ENCODE measurements around the gene PSMD3. TPM values are rescaled to one million over a fixed set of nuclear protein-coding genes. Genes with fewer than 3 reads are reported as not detected.
A peak's percentile ranks its signal among the peaks of the same experiment; 100 is the strongest.

Gene PSMD3
- polyA plus RNA-seq, 1 donor (not counting 4 experiments of a cell fraction or from before 2014, with no cell fraction given) = 108 TPM

DNA sequence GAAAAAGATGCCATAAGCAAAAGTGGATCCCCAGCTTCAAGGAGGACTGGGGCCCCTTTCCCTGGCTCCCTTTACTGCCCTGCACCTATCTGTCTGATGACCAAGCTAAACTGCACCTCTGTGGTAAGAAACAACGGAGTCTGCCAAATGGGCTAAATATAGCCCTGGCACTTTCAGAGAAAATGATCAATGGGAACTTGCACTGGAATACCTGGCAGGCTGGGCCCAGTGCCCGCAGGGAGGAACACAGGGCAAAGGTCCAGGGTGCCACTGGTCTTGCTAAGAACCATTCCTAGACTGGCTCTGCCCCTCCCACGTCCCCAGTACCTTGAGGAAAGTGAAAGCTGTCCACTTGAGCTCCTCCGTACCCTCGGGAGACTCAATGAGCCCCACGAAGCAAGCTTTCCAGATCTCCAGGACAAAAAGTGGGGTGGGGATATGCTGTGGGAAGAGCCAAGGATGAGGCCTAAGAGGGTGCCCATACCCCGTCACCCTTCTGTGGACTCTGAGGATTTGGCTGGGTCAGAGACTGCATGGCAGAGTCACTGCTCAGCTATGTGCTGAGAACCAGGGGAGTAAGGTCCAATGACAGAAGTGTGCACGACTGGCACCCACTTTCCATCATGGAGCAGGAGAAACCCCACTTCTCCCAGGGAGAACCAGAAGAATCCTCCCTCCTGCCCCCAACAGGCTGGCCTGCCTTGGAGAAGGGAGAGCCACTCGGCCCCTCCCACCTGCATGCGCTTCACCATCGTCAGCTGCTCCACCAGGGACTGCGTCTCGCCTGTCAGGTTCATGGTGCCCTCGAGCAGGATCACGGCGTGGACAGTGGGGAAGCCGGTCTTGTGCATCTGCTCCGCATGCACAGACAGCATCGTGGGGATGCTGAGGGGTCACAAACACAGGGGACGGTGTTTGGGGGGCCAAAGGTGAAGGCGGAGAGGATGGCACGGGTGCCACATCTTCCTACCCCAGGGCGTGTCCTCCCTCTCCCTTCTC, 52.0 kb downstream of the PSMD3 start:
- Histone ChIP-seq H3K4me1 (ENCODE audit: control insufficient read depth, extremely low read depth, insufficient read depth, low read length) (peaks cover 22% of the 10 kb centered on the region), H3K9me1 (ENCODE audit: control insufficient read depth, extremely low read depth, insufficient read depth, low read length) (no peaks in the 10 kb centered on the region), H3K27ac (ENCODE audit: control insufficient read depth, insufficient read depth, low read length) (peak overlapping the region; percentile 45), H3K4me3 (ENCODE audit: control insufficient read depth in 2 of 3, extremely low read depth in 1 of 3, insufficient read depth in 2 of 3, low read depth in 1 of 3, low read length in 3 of 3) (no peak overlapping the region), H3K9ac (ENCODE audit: control insufficient read depth, extremely low read depth, insufficient read depth, low read length) (peak overlapping the region; percentile 55), H3K4me2 (ENCODE audit: control insufficient read depth, extremely low read depth, insufficient read depth, low read depth, low read length) (peak overlapping the region; percentile 35), H3K27me3 (ENCODE audit: control insufficient read depth, extremely low read depth, insufficient read depth, low read length) (no peaks in the 10 kb centered on the region), H3K9me3 (ENCODE audit: control insufficient read depth, low read depth, low read length) (no peaks in the 10 kb centered on the region), H3K79me2 (ENCODE audit: control insufficient read depth, insufficient read depth, low read length) (no peaks in the 10 kb centered on the region), H2AFZ (ENCODE audit: control insufficient read depth, low read length) (no peak overlapping the region), H4K20me1 (ENCODE audit: control insufficient read depth, extremely low read depth, insufficient read depth, low read length) (no peaks in the 10 kb centered on the region), H3K36me3 (ENCODE audit: control insufficient read depth in 2 of 2, extremely low read depth in 1 of 2, insufficient read depth in 2 of 2, low read length in 2 of 2) (peaks cover 19 to 35% of the 10 kb centered on the region in 2 experiments)
- no peak for TF ChIP-seq EZH2 (IDR thresholded peaks at IDR 0.05; ENCODE audit: low read length)
- TF ChIP-seq, protein P1, sequence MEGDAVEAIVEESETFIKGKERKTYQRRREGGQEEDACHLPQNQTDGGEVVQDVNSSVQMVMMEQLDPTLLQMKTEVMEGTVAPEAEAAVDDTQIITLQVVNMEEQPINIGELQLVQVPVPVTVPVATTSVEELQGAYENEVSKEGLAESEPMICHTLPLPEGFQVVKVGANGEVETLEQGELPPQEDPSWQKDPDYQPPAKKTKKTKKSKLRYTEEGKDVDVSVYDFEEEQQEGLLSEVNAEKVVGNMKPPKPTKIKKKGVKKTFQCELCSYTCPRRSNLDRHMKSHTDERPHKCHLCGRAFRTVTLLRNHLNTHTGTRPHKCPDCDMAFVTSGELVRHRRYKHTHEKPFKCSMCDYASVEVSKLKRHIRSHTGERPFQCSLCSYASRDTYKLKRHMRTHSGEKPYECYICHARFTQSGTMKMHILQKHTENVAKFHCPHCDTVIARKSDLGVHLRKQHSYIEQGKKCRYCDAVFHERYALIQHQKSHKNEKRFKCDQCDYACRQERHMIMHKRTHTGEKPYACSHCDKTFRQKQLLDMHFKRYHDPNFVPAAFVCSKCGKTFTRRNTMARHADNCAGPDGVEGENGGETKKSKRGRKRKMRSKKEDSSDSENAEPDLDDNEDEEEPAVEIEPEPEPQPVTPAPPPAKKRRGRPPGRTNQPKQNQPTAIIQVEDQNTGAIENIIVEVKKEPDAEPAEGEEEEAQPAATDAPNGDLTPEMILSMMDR (optimal IDR thresholded peaks at IDR 0.05 in 1 of 3, IDR thresholded peaks at IDR 0.05 in 1 of 3, conservative IDR thresholded peaks at IDR 0.05 in 1 of 3; ENCODE audit: extremely low read depth in 1 of 3, insufficient read depth in 2 of 3, low read length in 3 of 3) = no peak
- no peak for DNase-seq (ENCODE audit: low read depth, low spot score)
- dilution Hi-C loops (cut with MboI; ENCODE audit: extremely low pct_ligation_motif_present, low sequenced_read_pairs) = no loop called here
- no peak for FAIRE-seq

DNA sequence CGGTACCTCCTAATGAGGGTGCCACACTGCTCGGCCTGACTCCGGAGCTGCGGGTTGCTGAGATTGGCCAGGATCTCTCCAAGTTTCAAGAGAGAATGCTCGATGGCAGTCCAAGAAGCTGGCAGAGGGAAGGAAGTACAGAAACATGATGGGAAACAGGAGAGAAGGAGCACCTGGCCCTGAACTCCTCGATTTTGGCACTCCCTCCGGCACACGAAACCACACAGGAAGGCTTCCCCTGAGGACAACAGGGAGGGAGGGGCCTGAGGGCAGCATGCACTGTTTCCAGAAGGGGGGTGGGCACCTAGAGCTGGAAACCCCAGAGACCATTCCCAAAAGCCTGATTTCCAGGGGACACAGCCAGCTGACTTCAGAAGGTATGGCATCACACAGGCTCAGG, 52.7 kb downstream of the PSMD3 start:
- DNase-seq (ENCODE audit: low read depth, low spot score) = no peak
- Histone ChIP-seq H4K20me1 (ENCODE audit: control insufficient read depth, extremely low read depth, insufficient read depth, low read length) (no peaks in the 10 kb centered on the region), H3K9ac (ENCODE audit: control insufficient read depth, extremely low read depth, insufficient read depth, low read length) (no peak overlapping the region), H3K27ac (ENCODE audit: control insufficient read depth, insufficient read depth, low read length) (no peak overlapping the region), H3K36me3 (ENCODE audit: control insufficient read depth in 2 of 2, extremely low read depth in 1 of 2, insufficient read depth in 2 of 2, low read length in 2 of 2) (peaks cover 16 to 32% of the 10 kb centered on the region in 2 experiments), H3K9me3 (ENCODE audit: control insufficient read depth, low read depth, low read length) (no peaks in the 10 kb centered on the region), H3K4me3 (ENCODE audit: control insufficient read depth in 2 of 3, extremely low read depth in 1 of 3, insufficient read depth in 2 of 3, low read depth in 1 of 3, low read length in 3 of 3) (no peak overlapping the region), H3K27me3 (ENCODE audit: control insufficient read depth, extremely low read depth, insufficient read depth, low read length) (no peaks in the 10 kb centered on the region), H3K4me2 (ENCODE audit: control insufficient read depth, extremely low read depth, insufficient read depth, low read depth, low read length) (no peak overlapping the region), H2AFZ (ENCODE audit: control insufficient read depth, low read length) (no peak overlapping the region), H3K9me1 (ENCODE audit: control insufficient read depth, extremely low read depth, insufficient read depth, low read length) (no peaks in the 10 kb centered on the region), H3K79me2 (ENCODE audit: control insufficient read depth, insufficient read depth, low read length) (no peaks in the 10 kb centered on the region), H3K4me1 (ENCODE audit: control insufficient read depth, extremely low read depth, insufficient read depth, low read length) (peaks cover 22% of the 10 kb centered on the region)
- dilution Hi-C loops (cut with MboI; ENCODE audit: extremely low pct_ligation_motif_present, low sequenced_read_pairs) = no loop called here
- FAIRE-seq = no peak
- TF ChIP-seq EZH2 (IDR thresholded peaks at IDR 0.05; ENCODE audit: low read length) = no peak
- TF ChIP-seq, protein P1 (optimal IDR thresholded peaks at IDR 0.05 in 1 of 3, IDR thresholded peaks at IDR 0.05 in 1 of 3, conservative IDR thresholded peaks at IDR 0.05 in 1 of 3; ENCODE audit: extremely low read depth in 1 of 3, insufficient read depth in 2 of 3, low read length in 3 of 3) = no peak
